Tibial nerve (tissue), 4 donors: ENCODE data around the gene SGK1. TPM values are rescaled to one million over a fixed set of nuclear protein-coding genes. Genes with fewer than 3 reads are reported as not detected.

Experiments
- DNase-seq, 2 donors: peaks; one replicate each; pipeline ENCODE4 v3.0.0-alpha.2; 2019; ENCODE audit warnings: low spot score in 2 of 2
- H3K27ac ChIP-seq, 4 donors: fragments of 200-600 bp; sonication (generic) in 3 of 4; one replicate each; pipeline ENCODE4 v1.5.1; 2017 to 2019; ENCODE audit warnings: mild to moderate bottlenecking in 1 of 4
- H3K27me3 ChIP-seq, 2 donors: fragments of 200-600 bp; sonication (generic) in 1 of 2; one replicate each; pipeline versions ENCODE4 v1.5.1 to v1.6.0; 2017 to 2019
- H3K36me3 ChIP-seq, 3 donors: fragments of 200-600 bp; sonication (generic); one replicate each; pipeline ENCODE4 v1.5.1; 2018 to 2019
- H3K4me1 ChIP-seq, 4 donors: fragments of 200-600 bp; sonication (generic) in 3 of 4; one replicate each; pipeline ENCODE4 v1.5.1; 2017 to 2019
- H3K4me3 ChIP-seq, 4 donors: fragments of 200-600 bp; sonication (generic) in 3 of 4; one replicate each; pipeline ENCODE4 v1.5.1; 2017 to 2019; ENCODE audit warnings: mild to moderate bottlenecking in 1 of 4, moderate library complexity in 1 of 4
- H3K9me3 ChIP-seq, 4 donors: fragments of 200-600 bp; sonication (generic) in 3 of 4; one replicate each; pipeline ENCODE4 v1.5.1; 2017 to 2019
- EP300 ChIP-seq, 2 donors: sonication (generic); formaldehyde crosslinking; IDR thresholded peaks; one replicate each; pipeline ENCODE4 v1.6.1; 2017; ENCODE audit warnings: antibody characterized with exemption in 2 of 2, mild to moderate bottlenecking in 1 of 2
- POLR2A ChIP-seq, 2 donors: fragments of 450-650 bp; IDR thresholded peaks; one replicate each; pipeline ENCODE4 v1.6.1; 2017; ENCODE audit warnings: antibody characterized with exemption in 2 of 2, mild to moderate bottlenecking in 2 of 2, moderate library complexity in 2 of 2
- WGBS, 2 donors: methylation state at CpG; one replicate each; pipeline ENCODE4 v1.1.5; 2018; 5-methylcytosine and 5-hydroxymethylcytosine counted together
- total RNA-seq, 4 donors: library from RNA; depleted of rRNA; stranded (reverse); fragments of >200 nt; gene quantifications; one replicate each; pipeline ENCODE4 v1.1.0, GENCODE V29; 2016
- TF ChIP-seq, protein P1 (sequence below), 5 experiments: fragments of 200-600 bp in 3 of 5; fragments of 450-650 bp in 2 of 5; sonication (generic) in 3 of 5; IDR thresholded peaks; one replicate each; pipeline ENCODE4 v1.5.1; 2016 to 2019; ENCODE audit warnings: antibody characterized with exemption in 5 of 5, mild to moderate bottlenecking in 3 of 5, moderate library complexity in 2 of 5

Gene SGK1
- total RNA-seq, 4 donors from 2014 or later = 103 to 127 (median 116) TPM

- no peaks in the 10 kb centered on the region for H3K9me3 ChIP-seq
- H3K27me3 ChIP-seq = no peaks in the 10 kb centered on the region
- no peak overlapping the region for H3K27ac ChIP-seq
- no peak overlapping the region for H3K4me3 ChIP-seq
- H3K4me1 ChIP-seq = peaks cover 0 to 17% (median 6%) of the 10 kb centered on the region in 4 donors
- 84 to 85% methylated on average over 5 of the region's 5 CpGs for WGBS, 2 donors
- TF ChIP-seq, protein P1, sequence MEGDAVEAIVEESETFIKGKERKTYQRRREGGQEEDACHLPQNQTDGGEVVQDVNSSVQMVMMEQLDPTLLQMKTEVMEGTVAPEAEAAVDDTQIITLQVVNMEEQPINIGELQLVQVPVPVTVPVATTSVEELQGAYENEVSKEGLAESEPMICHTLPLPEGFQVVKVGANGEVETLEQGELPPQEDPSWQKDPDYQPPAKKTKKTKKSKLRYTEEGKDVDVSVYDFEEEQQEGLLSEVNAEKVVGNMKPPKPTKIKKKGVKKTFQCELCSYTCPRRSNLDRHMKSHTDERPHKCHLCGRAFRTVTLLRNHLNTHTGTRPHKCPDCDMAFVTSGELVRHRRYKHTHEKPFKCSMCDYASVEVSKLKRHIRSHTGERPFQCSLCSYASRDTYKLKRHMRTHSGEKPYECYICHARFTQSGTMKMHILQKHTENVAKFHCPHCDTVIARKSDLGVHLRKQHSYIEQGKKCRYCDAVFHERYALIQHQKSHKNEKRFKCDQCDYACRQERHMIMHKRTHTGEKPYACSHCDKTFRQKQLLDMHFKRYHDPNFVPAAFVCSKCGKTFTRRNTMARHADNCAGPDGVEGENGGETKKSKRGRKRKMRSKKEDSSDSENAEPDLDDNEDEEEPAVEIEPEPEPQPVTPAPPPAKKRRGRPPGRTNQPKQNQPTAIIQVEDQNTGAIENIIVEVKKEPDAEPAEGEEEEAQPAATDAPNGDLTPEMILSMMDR (IDR thresholded peaks at IDR 0.05) = no peak
- H3K36me3 ChIP-seq = no peaks in the 10 kb centered on the region
- DNase-seq = no peak
Observed at GRCh38 chr6:134247231-134247833, 70.6 kb downstream of the SGK1 start.

- Histone ChIP-seq H3K36me3 (no peaks in the 10 kb centered on the region), H3K27ac (no peak overlapping the region), H3K4me3 (no peak overlapping the region), H3K9me3 (no peaks in the 10 kb centered on the region), H3K27me3 (no peaks in the 10 kb centered on the region), H3K4me1 (peaks cover 0 to 15% (median 6%) of the 10 kb centered on the region in 4 donors)
- no peak for DNase-seq
- TF ChIP-seq EP300 (IDR thresholded peaks at IDR 0.05) = no peak
- TF ChIP-seq, protein P1 (IDR thresholded peaks at IDR 0.05) = no peak
- TF ChIP-seq POLR2A (IDR thresholded peaks at IDR 0.05) = no peak
- 93 to 95% methylated on average over 1 of the region's 1 CpG for WGBS, 2 donors
Observed at GRCh38 chr6:134245706-134246105, 72.2 kb downstream of the SGK1 start.

DNA sequence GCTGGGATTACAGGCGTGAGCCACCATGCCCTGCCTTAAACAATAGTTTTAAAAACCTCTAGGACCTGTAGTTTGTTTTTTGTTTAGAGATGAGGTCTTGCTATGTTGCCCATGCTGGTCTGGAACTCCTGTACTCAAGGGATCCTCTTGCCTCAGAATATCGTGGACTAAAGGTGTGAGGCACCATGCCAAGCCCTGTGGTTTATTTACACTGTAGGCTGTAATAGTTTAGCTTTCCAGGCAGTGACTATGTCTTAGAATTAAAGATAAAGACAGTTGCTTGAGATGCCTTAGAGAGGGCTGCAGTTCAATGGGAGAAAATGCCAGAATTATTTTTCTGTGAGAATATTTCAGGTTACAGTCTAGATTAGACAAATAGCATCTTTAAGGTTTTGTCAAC is 72.9 kb downstream of the SGK1 start:
- no peak overlapping the region for H3K4me3 ChIP-seq
- H3K27me3 ChIP-seq = no peaks in the 10 kb centered on the region
- H3K27ac ChIP-seq = no peak overlapping the region
- DNase-seq = no peak
- H3K9me3 ChIP-seq = no peaks in the 10 kb centered on the region
- no peak for TF ChIP-seq EP300 (IDR thresholded peaks at IDR 0.05)
- TF ChIP-seq POLR2A (IDR thresholded peaks at IDR 0.05) = no peak
- TF ChIP-seq, protein P1 (IDR thresholded peaks at IDR 0.05) = no peak
- H3K4me1 ChIP-seq = peaks cover 0 to 15% (median 6%) of the 10 kb centered on the region in 4 donors
- no peaks in the 10 kb centered on the region for H3K36me3 ChIP-seq
- 59 to 69% methylated on average over 2 of the region's 2 CpGs for WGBS, 2 donors

- H3K27me3 ChIP-seq = no peaks in the 10 kb centered on the region
- TF ChIP-seq, protein P1 (IDR thresholded peaks at IDR 0.05) = no peak
- TF ChIP-seq EP300 (IDR thresholded peaks at IDR 0.05) = peak in 1 of 2 donors; percentile 39
- 60 to 74% methylated on average over 9 of the region's 9 CpGs for WGBS, 2 donors
Observed at GRCh38 chr6:134240665-134241431, 77.1 kb downstream of the SGK1 start.

More at GRCh38 chr6:134240665-134241431, 77.1 kb downstream of the SGK1 start:
- peak; percentile 37 to 72 for DNase-seq
- H3K4me3 ChIP-seq = no peak overlapping the region
- H3K4me1 ChIP-seq = peaks cover 0 to 7% (median 0%) of the 10 kb centered on the region in 4 donors
- no peak overlapping the region for H3K27ac ChIP-seq
- H3K36me3 ChIP-seq = no peaks in the 10 kb centered on the region
- H3K9me3 ChIP-seq = no peaks in the 10 kb centered on the region
